ENCODE data around the gene EXOSC7.

Gene EXOSC7

GRCh38 chr3:45032113-45032512 is 56.1 kb downstream of the EXOSC7 start:
- Histone ChIP-seq H3K4me1 (ENCODE audit: low read depth, poor library complexity, severe bottlenecking) (peaks cover 20% of the 10 kb centered on the region), H4K20me1 (ENCODE audit: insufficient read depth) (no peaks in the 10 kb centered on the region), H2AFZ (ENCODE audit: low read depth) (no peak overlapping the region), H3K4me3 (IDR thresholded peaks at IDR 0.05; ENCODE audit: insufficient read depth, low read depth, low read length) (no peak overlapping the region), H3K9ac (no peak overlapping the region), H3K36me3 (ENCODE audit: insufficient read depth) (no peaks in the 10 kb centered on the region), H3K27me3 (ENCODE audit: insufficient read depth, low read depth) (no peaks in the 10 kb centered on the region), H3K79me2 (ENCODE audit: insufficient read depth, low read depth) (no peaks in the 10 kb centered on the region), H3K4me2 (no peak overlapping the region), H3K27ac (no peak overlapping the region)
- TF ChIP-seq CTCF (conservative IDR thresholded peaks at IDR 0.05; ENCODE audit: low read depth, low read length) = no peak

- no peak for TF ChIP-seq CTCF (conservative IDR thresholded peaks at IDR 0.05; ENCODE audit: low read depth, low read length)
- no peak overlapping the region for H3K4me3 ChIP-seq (IDR thresholded peaks at IDR 0.05; ENCODE audit: insufficient read depth, low read depth, low read length)
- H3K36me3 ChIP-seq (ENCODE audit: insufficient read depth) = no peaks in the 10 kb centered on the region
- H2AFZ ChIP-seq (ENCODE audit: low read depth) = no peak overlapping the region
- H3K79me2 ChIP-seq (ENCODE audit: insufficient read depth, low read depth) = no peaks in the 10 kb centered on the region
- H3K27me3 ChIP-seq (ENCODE audit: insufficient read depth, low read depth) = no peaks in the 10 kb centered on the region
- H4K20me1 ChIP-seq (ENCODE audit: insufficient read depth) = no peaks in the 10 kb centered on the region
- no peak overlapping the region for H3K27ac ChIP-seq
- no peak overlapping the region for H3K4me2 ChIP-seq
- peaks cover 26% of the 10 kb centered on the region for H3K4me1 ChIP-seq (ENCODE audit: low read depth, poor library complexity, severe bottlenecking)
- H3K9ac ChIP-seq = no peak overlapping the region
These were observed 57.7 kb downstream of the EXOSC7 start for GRCh38 chr3:45033791-45034190.

- no peak for TF ChIP-seq CTCF (conservative IDR thresholded peaks at IDR 0.05; ENCODE audit: low read depth, low read length)
- no peak overlapping the region for H3K4me3 ChIP-seq (IDR thresholded peaks at IDR 0.05; ENCODE audit: insufficient read depth, low read depth, low read length)
- peak overlapping the region; percentile 75 for H3K27ac ChIP-seq
- H3K79me2 ChIP-seq (ENCODE audit: insufficient read depth, low read depth) = no peaks in the 10 kb centered on the region
- no peaks in the 10 kb centered on the region for H4K20me1 ChIP-seq (ENCODE audit: insufficient read depth)
- H3K36me3 ChIP-seq (ENCODE audit: insufficient read depth) = no peaks in the 10 kb centered on the region
- peaks cover 26% of the 10 kb centered on the region for H3K4me1 ChIP-seq (ENCODE audit: low read depth, poor library complexity, severe bottlenecking)
- peak overlapping the region; percentile 87 for H2AFZ ChIP-seq (ENCODE audit: low read depth)
- H3K27me3 ChIP-seq (ENCODE audit: insufficient read depth, low read depth) = no peaks in the 10 kb centered on the region
- H3K4me2 ChIP-seq = peak overlapping the region; percentile 83
- peak overlapping the region; percentile 46; the same call in 1 of the 2 replicates for H3K9ac ChIP-seq
These were observed 58.7 kb downstream of the EXOSC7 start for GRCh38 chr3:45034612-45035252.

- Histone ChIP-seq H3K27ac (peak overlapping the region; percentile 75; the same call in 1 of the 2 replicates), H3K27me3 (ENCODE audit: insufficient read depth, low read depth) (no peaks in the 10 kb centered on the region), H3K4me3 (IDR thresholded peaks at IDR 0.05; ENCODE audit: insufficient read depth, low read depth, low read length) (no peak overlapping the region), H3K4me1 (ENCODE audit: low read depth, poor library complexity, severe bottlenecking) (peaks cover 32% of the 10 kb centered on the region), H3K4me2 (no peak overlapping the region), H2AFZ (ENCODE audit: low read depth) (no peak overlapping the region; the same call in 1 of the 2 replicates), H3K79me2 (ENCODE audit: insufficient read depth, low read depth) (no peaks in the 10 kb centered on the region), H3K9ac (no peak overlapping the region), H3K36me3 (ENCODE audit: insufficient read depth) (no peaks in the 10 kb centered on the region), H4K20me1 (ENCODE audit: insufficient read depth) (no peaks in the 10 kb centered on the region)
- TF ChIP-seq CTCF (conservative IDR thresholded peaks at IDR 0.05; ENCODE audit: low read depth, low read length) = no peak
These were observed 59.6 kb downstream of the EXOSC7 start for GRCh38 chr3:45035441-45036301.

All from KMS-11 (cell line).